HG02981 (cell line): ENCODE data around the gene DDX54.
"Not testable (repeated sequence)": the region's sequence is repeated elsewhere in the genome, so short reads cannot be mapped to it uniquely, and the experiment has no call there.

Experiments
- ATAC-seq: cut with Tn5 transposase; IDR thresholded peaks from one replicate; pipeline ENCODE4 v1.9.1; 2021; ENCODE audit warnings: mild to moderate bottlenecking, moderate library complexity; ENCODE audit not compliant: unreplicated experiment

DDX54 gene

GRCh38 chr12:113128802-113129663, 56.2 kb downstream of the DDX54 start:
- ATAC-seq: no peak

DNA sequence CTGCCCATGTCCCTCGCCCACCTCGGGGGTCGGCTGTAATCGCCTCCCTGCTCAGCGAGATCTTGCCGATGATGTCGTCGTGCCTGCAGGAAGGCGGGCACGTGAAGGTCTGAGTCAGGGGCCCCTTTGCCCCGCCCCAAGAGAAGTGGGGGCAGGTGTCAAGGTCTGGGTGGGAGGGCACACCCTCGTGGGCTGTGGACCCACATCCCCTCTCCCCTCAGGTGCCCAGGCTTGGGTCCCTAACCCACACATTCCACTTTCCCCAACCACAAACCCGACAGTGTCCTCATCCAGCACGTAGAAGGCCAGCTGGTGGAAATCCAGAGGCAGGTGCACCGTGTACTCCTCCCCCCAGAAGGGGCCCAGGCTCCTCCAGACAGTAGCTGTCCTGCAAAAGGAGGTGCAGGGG, 57.5 kb downstream of the DDX54 start:
- no peak for ATAC-seq

- no peak for ATAC-seq
Observed at GRCh38 chr12:113120670-113121370, 64.5 kb downstream of the DDX54 start.

- no peak for ATAC-seq
Observed at GRCh38 chr12:113119980-113120669, 65.2 kb downstream of the DDX54 start.

DNA sequence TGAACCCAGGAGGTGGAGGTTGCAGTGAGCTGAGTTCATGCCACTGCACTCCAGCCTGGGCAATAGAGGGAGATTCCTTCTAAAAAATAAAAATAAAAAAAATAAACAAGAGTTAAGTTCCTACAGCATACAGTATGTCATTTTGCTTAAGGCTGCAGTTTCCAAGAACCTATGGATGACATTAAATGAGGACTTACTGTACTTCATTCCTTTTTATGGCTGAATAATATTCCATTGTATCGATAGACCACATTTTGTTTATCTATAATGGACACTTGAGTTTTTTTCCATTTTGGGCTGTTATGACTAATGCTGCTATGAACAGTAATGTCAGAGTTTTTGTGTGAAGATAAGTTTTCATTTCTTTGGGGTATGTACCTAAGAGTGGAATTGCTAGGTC, 67.1 kb downstream of the DDX54 start:
- ATAC-seq: no peak

- not testable (repeated sequence) for ATAC-seq
Observed at GRCh38 chr12:113117684-113118083, 67.6 kb downstream of the DDX54 start.

GRCh38 chr12:113116875-113117274, 68.4 kb downstream of the DDX54 start:
- no peak for ATAC-seq

DNA sequence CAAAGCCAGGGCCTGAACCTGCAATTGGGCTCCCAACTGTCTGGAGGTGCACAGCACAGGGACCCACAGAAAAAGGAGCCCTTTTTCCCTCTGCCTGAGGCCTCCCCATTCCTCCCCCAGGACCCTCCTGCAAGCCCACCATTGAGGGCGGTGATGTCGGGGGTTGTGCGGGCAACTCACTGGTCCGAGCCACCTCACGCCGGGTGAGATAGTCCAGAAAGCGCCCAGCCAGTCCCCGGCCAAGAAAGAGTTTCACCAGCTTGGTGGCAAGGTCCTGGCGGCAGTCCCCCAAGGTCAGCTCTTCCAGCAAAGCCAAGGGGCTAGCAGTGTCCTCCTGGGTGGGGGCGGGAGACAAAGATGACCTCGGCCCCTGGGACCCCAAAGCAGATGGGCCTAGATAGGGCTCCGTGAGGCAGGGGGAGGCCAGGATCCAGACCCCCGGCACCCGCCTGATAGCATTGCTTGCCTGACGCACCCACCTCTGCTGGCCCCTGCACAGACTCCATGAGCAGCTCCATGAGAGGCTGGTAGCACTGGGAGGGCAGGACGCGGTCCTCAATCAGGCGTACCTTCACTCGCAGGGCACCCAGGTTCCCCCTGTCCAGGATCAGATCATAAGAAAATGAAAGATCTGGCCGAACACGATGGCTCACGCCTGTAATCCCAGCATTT, 69.7 kb downstream of the DDX54 start:
- no peak for ATAC-seq

GRCh38 chr12:113114447-113115178, 70.7 kb downstream of the DDX54 start:
- no peak for ATAC-seq

DNA sequence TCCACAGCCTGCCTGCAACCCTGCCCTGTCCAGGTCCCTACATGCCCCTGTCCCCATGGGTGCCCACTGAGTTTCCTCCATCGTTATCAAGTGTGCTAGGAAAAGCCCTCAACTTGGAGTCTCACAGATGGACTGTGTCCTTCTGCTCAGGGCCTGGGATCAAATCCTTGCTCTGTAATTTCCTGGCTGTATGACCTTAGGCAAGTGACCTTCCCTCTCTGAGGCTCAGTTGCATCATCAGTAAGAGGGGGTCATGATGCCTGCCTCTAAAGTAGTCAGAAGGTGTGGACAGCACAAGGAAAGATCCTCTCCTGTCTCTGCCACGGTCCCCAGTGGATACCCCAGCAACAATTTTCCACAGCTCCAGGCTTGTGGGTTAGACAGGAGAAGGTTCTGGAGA, 71.9 kb downstream of the DDX54 start:
- ATAC-seq: no peak

DNA sequence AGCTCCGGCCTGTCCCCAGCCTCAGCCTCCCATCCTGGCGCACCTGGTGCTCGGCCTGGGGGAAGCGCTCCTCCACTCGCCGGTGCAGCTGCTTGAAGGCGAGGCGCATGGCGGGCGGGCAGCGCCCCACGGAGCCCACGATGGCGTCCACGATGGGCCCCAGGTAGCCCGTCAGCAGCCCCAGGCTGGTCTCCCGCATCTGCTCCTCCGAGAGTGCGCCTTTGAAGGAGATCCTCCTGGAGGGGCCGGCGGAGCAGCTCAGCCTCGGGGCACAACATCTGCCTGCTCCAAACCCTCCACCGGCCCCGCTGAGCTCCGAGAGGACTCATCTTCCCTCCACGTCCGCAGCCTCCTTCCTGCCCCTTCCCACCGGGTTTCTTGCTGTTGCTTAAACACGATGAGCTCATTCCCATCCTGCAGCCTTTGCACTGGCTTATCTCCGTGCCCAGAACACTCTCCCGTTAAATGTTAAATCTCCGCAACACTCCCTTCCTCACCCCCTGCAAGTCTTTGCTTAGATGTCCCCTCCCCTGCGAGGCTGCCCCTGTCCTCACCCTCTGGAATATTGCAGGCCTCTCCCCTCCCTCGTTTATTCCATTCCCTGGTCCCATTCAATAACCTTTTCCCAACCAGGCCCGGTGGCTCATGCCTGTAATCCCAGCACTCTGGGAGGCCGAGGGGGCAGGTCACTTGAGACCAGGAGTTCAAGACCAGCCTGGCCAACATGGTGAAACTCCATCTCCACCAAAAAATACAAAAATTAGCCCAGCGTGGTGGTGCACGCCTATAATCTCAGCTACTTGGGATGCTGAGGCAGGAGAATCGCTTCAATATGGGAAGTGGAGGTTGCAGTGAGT, 73.0 kb downstream of the DDX54 start:
- no peak for ATAC-seq

- no peak for ATAC-seq
Observed at GRCh38 chr12:113111247-113111646, 74.0 kb downstream of the DDX54 start.

GRCh38 chr12:113109872-113110599, 75.2 kb downstream of the DDX54 start:
- no peak for ATAC-seq

DNA sequence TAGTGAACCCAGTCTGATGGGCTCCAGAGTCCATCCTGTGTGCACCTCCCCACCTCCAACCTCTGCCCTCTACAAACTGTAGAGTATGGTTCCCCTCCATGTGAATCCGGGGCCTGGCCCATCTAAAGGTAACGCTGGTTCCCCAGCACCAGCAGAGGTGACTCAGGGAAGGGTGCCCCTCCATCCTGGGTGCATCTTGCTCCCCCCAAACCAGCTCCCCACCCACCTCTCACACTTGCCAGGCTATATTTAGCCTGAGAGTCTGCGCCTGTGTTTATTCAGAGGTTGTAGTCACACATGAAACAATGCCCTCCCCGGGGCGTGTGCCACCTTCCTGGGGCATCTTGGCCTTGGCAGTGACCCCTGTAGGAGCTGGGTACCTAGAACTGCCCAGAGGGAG, 75.9 kb downstream of the DDX54 start:
- no peak for ATAC-seq

DNA sequence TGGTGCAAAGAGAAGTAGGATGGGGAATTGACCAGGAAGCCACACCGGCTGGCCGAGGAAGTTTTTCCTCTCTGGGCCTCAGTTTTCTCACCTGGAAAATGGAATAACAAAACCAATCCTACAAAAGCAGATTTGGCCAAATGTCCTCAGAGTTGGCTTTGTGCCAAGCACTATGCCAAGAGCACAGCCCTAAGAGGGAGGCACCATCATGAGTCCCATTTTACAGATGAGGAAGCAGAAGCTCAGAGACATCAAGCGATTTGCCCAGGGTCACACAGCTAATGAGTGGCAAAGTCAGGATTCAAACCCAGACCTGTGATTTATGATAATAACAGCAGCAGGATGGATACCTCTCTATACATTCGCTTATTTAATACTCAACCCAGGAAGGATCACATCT, 77.0 kb downstream of the DDX54 start:
- no peak for ATAC-seq
